Stimulated activated CD4-positive, alpha-beta T cell treated with anti-CD3 and anti-CD28 coated beads, Interleukin-4, amount 100 ng/mL, for 4 hours (primary cell): ENCODE measurements around the gene PTPRG.

Source experiments
- DNase-seq, 2 experiments: peaks; one replicate each; pipeline ENCODE4 v3.0.0-alpha.2; 2020

PTPRG gene

DNA sequence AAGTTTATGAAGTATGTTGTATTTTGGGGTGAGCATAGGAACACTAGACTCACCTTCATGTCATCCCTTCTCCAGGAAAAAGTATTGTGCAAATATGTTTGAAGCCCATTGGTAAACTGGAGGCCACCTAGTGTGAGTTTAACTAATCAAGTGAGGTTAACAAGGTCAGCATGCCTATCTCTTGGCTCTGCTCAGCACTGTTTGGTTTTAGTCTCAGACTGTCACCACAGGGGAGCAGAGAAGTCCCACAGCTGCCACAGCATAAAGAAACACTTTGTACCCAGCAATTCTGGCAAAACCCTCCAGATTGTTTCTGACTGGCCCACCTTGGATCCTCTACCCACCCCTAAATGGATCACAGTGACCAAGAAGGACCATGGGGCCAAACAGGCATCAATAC lies 659.2 kb downstream of the PTPRG start:
- DNase-seq: no peak

- DNase-seq: no peak
Observed at GRCh38 chr3:62225051-62225450, 663.7 kb downstream of the PTPRG start.

DNA sequence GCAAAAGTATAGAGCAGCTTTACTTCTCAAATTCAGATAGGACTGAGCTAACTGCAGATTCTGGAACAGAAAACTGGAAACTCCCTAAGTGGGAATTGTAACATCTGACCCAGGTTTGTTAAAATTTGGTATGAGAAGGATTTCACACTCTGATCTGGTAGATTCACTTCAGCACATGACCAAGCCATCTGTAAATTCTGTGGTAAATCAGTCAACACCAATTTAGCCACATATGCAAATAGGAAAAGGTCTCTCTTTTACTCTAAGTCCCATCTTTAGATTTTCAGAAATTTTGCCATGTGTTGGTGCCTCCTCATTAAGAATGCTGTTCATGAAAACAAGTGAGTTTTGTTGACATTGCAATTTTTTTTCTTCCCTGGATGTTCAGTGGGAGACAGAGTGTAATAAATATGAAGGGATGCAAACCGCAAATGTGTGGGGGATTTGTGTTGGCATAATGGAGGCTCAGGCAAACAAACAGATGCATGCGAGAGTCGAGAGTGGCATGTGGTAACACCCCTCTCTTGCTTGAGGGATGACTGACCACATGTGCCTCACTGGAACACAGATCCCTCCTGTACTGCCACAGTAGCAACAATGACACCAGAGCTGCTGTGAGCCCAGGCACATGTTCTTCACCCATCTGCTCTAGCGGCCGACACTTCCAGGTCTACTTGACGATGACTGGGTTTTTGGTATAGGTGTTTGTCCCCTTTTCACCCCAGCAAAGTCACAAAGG lies 665.4 kb downstream of the PTPRG start:
- no peak for DNase-seq

GRCh38 chr3:62228467-62228866 lies 667.1 kb downstream of the PTPRG start:
- DNase-seq: no peak

DNA sequence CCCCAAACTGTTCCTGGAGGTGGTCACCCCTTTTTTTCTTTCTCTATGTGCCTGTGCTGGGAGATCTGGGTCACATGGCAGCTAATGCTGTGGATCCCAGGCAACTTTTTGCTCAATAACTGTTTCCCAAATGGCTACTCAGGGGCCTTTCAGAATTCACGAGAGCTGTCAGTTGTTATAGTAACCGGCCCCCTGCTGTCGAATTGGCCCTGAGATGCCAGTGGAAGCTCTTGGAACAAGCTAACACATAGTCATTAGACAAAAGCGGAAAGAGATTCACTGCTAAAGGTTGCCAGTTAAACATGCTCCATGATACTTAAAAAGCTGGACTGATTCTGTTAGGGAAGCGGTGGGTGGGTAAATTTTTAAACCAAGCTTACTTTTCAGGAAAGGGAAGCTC lies 667.8 kb downstream of the PTPRG start:
- DNase-seq: no peak

- no peak for DNase-seq
Observed at GRCh38 chr3:62229908-62230307, 668.5 kb downstream of the PTPRG start.

DNA sequence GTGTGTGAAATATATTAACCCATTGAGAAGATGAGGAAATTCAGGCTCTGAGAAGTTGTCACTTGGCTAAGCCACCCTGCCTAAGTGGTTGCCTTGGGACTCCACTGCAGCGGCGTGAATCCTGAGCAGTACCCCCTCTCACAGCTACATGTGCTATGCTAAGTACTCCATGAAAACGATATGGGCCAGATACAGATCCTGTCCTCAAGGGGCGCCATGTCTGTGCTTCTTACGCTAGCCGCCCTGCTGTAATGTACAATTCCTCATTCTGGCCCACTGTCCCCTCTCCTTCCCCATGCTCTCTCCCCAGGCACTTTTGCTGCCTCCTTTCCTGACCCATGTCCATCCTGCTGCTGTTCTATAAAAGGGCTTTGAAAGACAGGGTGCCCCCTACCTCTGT lies 671.7 kb downstream of the PTPRG start:
- no peak for DNase-seq

GRCh38 chr3:62236016-62236415 lies 674.6 kb downstream of the PTPRG start:
- no peak for DNase-seq

DNA sequence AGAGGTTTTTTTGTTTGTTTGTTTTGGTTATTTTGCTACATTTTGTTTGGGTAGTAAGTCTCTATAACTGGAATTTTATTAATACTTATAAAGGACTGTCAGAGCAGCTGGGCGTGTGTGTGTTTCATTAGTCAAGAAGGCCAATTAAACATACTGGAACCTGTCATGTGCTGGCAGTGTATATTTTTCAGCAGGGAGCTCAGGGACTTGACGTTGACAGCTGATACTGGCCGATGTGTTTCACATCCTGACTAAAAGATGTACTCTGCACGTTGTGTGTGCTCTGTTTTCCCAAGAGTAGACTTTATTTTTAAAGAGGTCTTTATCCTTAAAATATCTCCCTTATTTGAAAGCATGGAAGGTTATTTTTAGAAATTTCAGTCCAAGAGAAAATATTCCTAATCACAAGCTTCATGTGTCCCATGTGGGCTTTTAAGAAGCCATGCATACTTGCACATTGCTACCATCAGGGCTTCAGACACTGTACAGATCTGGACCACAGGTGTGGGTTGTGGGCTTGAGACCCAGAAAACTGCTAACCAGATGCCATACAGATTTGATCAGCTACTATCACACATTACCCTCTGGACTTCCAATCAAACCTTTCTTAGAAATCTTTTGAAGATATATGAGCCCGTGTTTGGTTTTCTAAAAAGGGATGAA lies 676.0 kb downstream of the PTPRG start:
- no peak for DNase-seq

DNA sequence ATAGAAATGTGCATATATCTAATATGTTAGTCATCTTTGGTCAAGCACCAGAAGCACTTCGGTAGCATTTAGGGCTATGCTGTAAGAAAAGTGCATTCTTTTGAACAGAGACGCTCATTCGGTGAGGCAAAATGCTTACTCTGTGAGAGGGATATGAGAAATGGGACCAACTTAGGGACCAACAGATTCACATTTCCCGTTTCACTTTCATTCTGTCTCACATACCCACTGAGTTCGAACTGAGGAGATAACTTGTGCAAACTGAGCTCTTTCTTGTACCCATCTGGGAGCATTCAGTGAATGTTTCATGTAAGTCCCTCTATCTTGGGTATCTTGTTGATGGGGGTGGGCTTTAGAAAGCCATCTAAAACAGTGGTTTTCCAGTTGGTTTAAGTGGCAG lies 676.6 kb downstream of the PTPRG start:
- no peak for DNase-seq

- no peak for DNase-seq
Observed at GRCh38 chr3:62238431-62238830, 677.1 kb downstream of the PTPRG start.

- DNase-seq: no peak
Observed at GRCh38 chr3:62241279-62241678, 679.9 kb downstream of the PTPRG start.

- DNase-seq: no peak
Observed at GRCh38 chr3:62242831-62243509, 681.6 kb downstream of the PTPRG start.

- no peak for DNase-seq
Observed at GRCh38 chr3:62246094-62246493, 684.7 kb downstream of the PTPRG start.

- DNase-seq: no peak
Observed at GRCh38 chr3:62246985-62247384, 685.6 kb downstream of the PTPRG start.

DNA sequence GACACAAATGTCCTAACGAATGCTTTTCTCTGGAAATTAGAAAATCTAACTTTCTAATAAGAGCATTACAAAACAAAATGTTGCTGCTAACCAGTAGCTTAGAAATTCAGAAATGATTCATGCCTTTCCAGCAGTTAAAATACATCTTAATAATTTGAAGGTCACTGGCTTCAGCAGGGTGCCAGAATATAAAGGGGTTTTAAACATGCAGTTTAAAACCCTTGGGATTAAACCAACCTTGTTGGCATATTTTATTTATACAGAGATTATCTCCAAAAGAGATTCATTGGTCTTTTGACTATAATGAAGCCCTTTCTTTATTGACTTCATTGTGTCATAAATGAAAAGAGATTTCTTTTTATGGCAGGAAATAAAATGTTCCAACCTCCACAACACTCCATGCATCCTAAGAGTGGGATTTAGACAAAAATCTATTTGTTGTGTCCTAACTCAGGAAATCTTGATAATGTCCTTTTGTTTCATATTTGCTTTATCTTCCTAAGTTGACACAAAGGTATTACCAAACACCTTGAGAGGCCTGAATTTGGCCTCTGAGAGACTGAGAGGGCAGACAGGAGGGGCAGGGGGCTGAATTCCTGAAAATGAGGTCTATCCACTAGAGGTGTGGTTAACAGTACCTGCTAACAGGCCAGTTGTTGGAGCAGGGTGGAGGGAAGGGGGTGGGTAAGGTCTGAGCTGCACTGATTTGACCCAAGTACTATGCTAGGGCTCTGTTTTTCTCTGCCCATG lies 687.5 kb downstream of the PTPRG start:
- DNase-seq: no peak

- no peak for DNase-seq
Observed at GRCh38 chr3:62249484-62249776, 688.1 kb downstream of the PTPRG start.

DNA sequence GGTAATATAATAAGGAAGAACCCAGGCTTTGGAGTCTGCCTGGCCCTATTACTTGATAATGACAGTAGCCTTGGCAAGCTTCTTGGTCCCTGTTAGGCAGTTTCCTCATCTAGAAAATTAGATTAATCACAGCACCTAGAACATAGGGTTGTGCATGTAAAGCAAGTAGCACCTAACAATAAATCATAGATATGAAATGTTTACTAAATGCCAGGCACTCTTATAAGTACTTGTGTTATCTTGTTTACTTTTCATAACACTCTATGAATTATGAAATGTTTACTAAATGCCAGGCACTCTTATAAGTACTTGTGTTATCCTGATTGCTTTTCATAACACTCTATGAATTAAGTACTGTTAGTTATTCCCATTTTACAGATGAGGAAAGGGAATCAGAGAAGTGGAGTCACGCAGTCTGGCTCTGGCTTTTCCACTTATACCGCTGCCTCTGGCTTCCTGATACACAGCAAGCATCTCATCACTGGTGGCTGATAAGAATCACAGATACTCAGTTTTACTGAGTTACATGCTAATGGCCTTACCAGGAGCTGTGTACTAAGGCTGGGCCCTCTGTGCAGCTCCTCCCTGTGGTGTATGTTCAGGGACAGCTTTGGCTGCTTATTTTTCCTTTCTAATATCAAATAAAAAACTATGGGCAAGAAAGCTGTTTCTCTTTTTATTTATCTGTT lies 688.6 kb downstream of the PTPRG start:
- no peak for DNase-seq

DNA sequence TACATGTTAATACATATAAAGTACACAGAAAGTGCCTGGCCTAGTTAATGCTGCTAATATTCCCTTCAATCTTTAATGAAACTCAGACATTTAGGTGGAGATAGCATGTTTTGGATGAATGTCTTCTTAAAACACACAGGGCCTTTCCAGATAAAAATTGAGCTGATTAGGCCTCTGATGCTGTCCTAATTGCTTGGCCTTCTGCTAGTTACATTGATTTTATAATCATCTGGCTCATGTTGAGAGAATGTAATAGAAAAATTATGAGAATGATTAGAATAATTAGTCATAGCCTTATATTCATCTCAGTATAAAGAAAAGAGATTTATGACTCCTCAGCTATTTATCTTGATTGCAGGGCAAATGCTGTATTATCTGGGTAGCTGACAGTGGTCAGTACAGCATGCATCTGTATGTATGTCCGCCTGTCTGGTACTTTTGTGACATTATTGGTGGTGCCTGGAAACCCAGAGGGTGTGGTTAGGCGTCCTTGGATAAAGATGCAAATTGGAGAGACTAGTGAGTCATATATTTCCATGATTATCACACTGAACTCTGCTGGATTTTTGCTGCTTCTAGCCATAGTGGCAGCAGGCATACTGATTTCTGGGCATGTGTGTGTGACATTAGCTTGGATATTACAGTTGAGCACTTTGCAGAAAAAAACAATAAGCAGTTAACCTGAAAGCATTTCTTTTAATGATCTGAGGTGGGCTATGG lies 691.2 kb downstream of the PTPRG start:
- DNase-seq: no peak

GRCh38 chr3:62253971-62254370 lies 692.6 kb downstream of the PTPRG start:
- no peak for DNase-seq

DNA sequence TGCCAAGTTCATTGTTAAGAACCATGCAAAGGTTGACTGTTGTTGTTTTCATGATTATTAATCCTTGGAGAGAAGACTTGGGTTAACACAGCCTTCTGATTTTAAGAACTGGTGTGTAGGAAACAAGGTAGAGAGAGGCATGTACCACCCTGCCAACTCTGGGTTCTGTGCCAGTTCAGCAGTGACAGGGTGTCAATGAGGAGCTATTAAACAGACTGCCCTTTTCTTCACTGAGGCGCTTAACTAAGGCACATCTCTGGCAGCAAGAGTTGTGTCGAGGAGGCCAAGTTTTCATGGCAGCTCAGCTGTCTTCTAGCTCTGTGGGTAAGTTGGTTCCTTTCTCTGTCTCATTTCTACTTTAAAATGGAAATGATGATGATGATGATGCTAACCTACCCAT lies 694.4 kb downstream of the PTPRG start:
- DNase-seq: no peak

DNA sequence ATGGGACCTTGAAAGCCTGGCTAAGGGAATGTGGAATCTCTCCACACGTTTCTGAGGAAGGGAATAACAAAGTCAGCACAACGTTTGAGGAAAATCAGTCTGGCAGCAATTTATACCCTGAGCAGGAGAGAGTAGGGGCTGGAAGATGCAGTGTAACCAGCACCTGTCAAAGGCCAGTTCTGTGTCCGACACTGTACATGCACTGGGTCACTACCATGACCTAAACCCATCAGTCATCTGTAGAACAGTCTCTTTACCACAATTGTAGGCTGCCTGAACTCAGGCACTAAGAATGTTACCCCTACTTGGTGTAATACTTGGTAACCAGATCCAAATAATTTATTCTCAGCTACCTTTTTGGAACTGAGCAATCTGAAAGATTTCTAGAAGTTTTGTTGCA lies 698.6 kb downstream of the PTPRG start:
- DNase-seq: no peak
